Activated CD4-positive, alpha-beta memory T cell treated with anti-CD3 and anti-CD28 coated beads, Interleukin-2, amount 10 ng/mL, durations not matched to agents 7 days and 5 days (primary cell): ENCODE data around the gene RYR3. TPM values are rescaled to one million over a fixed set of nuclear protein-coding genes. Genes with fewer than 3 reads are reported as not detected.

Experiments
- CTCF ChIA-PET: fragments of 350-600 bp; sonication (Branson Sonifier 250); formaldehyde crosslinking; loops from one replicate; lab custom pipeline; 2021; ENCODE audit warnings: antibody characterized with exemption, inconsistent platforms; lab: Charles Lee
- POLR2A ChIA-PET: fragments of 350-600 bp; sonication (Branson Sonifier 250); formaldehyde crosslinking; loops from one replicate; lab custom pipeline; 2021; ENCODE audit warnings: antibody characterized with exemption; lab: Charles Lee
- DNase-seq: peaks from one replicate; pipeline ENCODE4 v3.0.0-alpha.2; 2020
- H3K27ac Mint-ChIP-seq: one replicate; pipeline ENCODE4 v1.8.0; 2021; ENCODE audit warnings: mild to moderate bottlenecking, mixed read lengths
- H3K27me3 Mint-ChIP-seq: one replicate; pipeline ENCODE4 v1.8.0; 2021; ENCODE audit warnings: mixed read lengths
- H3K36me3 Mint-ChIP-seq: one replicate; pipeline ENCODE4 v1.8.0; 2021; ENCODE audit warnings: low read depth, mixed read lengths
- H3K4me1 Mint-ChIP-seq: one replicate; pipeline ENCODE4 v1.8.0; 2021; ENCODE audit warnings: mixed read lengths
- H3K4me3 Mint-ChIP-seq: one replicate; pipeline ENCODE4 v1.8.0; 2021; ENCODE audit warnings: mild to moderate bottlenecking, mixed read lengths
- H3K9me3 Mint-ChIP-seq: one replicate; pipeline ENCODE4 v1.8.0; 2021; ENCODE audit warnings: mixed read lengths
- total RNA-seq, 2 experiments: library from RNA; stranded (reverse); gene quantifications; one replicate each; pipeline ENCODE4 v1.2.3, GENCODE V29; 2021

RYR3 gene
- total RNA-seq, 2 experiments from 2014 or later: not detected

DNA sequence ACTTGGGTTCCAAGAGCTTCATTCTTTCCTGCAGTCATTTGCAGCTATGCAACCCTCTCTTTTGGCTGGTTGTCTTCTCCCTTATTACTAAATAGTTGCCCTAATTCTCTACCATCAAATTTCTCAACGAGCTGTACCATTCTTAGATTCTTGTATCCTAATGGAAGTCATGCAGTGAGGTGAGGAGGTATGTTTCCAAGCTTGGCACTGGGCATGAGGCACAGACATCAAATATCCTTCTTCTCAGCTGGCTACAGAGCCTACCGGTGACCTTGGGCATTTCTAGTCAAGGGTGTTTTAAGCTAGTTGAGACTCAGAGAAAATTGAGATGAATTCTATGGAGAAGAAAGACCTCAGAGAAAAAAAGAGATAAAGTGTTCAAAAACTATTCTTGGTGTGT is 166.1 kb downstream of the RYR3 start:
- Mint-ChIP-seq H3K27me3 (no peaks in the 10 kb centered on the region), H3K4me3 (no peak overlapping the region), H3K27ac (no peak overlapping the region), H3K9me3 (peaks cover 3% of the 10 kb centered on the region), H3K4me1 (no peaks in the 10 kb centered on the region), H3K36me3 (no peaks in the 10 kb centered on the region)
- no peak for DNase-seq
- ChIA-PET POLR2A (no interaction called here), CTCF (no interaction called here)

DNA sequence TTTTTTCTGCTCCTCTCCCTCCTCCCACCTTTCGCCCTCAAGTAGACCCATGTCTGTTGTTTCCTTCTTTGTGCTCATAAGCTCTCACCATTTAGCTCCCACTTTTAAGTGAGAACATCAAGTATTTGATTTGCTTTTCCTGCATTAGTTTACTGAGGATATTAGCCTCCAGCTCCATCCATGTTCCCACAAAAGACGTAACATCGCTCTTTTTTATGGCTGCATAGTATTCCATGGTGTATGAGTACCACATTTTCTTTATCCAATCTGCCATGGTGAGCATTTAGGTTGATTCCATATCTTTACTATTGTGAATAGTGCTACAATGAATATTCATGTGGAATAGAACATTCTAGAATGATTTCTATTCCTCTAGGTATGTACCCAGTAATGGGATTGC is 178.6 kb downstream of the RYR3 start:
- ChIA-PET POLR2A (no interaction called here), CTCF (no interaction called here)
- peaks cover 5% of the 10 kb centered on the region for H3K9me3 Mint-ChIP-seq
- H3K4me1 Mint-ChIP-seq: no peaks in the 10 kb centered on the region
- no peak overlapping the region for H3K4me3 Mint-ChIP-seq
- no peaks in the 10 kb centered on the region for H3K27me3 Mint-ChIP-seq
- no peak overlapping the region for H3K27ac Mint-ChIP-seq
- DNase-seq: no peak
- H3K36me3 Mint-ChIP-seq: no peaks in the 10 kb centered on the region

GRCh38 chr15:33490703-33491102 is 179.9 kb downstream of the RYR3 start:
- no peaks in the 10 kb centered on the region for H3K36me3 Mint-ChIP-seq

GRCh38 chr15:33492434-33493052 is 181.8 kb downstream of the RYR3 start:
- ChIA-PET CTCF (no interaction called here), POLR2A (no interaction called here)
- no peak for DNase-seq
- peaks cover 5% of the 10 kb centered on the region for H3K9me3 Mint-ChIP-seq
- no peaks in the 10 kb centered on the region for H3K36me3 Mint-ChIP-seq
- H3K27ac Mint-ChIP-seq: no peak overlapping the region
- no peaks in the 10 kb centered on the region for H3K27me3 Mint-ChIP-seq
- H3K4me3 Mint-ChIP-seq: no peak overlapping the region
- no peaks in the 10 kb centered on the region for H3K4me1 Mint-ChIP-seq

More at GRCh38 chr15:33490703-33491102, 179.9 kb downstream of the RYR3 start:
- Mint-ChIP-seq H3K27ac (no peak overlapping the region), H3K4me3 (no peak overlapping the region), H3K27me3 (no peaks in the 10 kb centered on the region), H3K4me1 (no peaks in the 10 kb centered on the region), H3K9me3 (peaks cover 5% of the 10 kb centered on the region)
- POLR2A ChIA-PET: no interaction called here
- no peak for DNase-seq
- CTCF ChIA-PET: no interaction called here

DNA sequence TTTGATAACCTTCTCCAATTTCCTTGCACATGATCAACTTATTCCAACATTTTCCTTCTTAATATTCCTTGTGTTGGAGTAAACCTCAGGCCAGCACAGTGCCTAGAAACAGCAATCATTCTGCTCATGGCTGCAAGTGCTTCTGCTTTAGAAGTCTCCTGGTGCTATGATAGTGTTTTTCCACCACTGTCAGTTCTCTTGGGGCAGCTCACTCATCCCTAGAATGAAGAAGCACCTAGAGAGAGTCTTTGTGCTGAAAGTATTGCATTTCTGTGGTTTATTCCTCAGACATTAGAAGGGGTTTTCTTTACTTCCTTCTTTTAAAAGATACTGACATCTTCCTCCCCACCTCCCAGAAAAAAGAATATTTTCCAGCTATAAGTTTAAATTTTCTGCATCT is 183.5 kb downstream of the RYR3 start:
- no peak for DNase-seq
- no peak overlapping the region for H3K27ac Mint-ChIP-seq
- ChIA-PET POLR2A (no interaction called here), CTCF (no interaction called here)
- peaks cover 2% of the 10 kb centered on the region for H3K9me3 Mint-ChIP-seq
- H3K36me3 Mint-ChIP-seq: no peaks in the 10 kb centered on the region
- no peaks in the 10 kb centered on the region for H3K27me3 Mint-ChIP-seq
- H3K4me1 Mint-ChIP-seq: no peaks in the 10 kb centered on the region
- no peak overlapping the region for H3K4me3 Mint-ChIP-seq

GRCh38 chr15:33500432-33501195 is 189.8 kb downstream of the RYR3 start:
- H3K4me1 Mint-ChIP-seq: no peaks in the 10 kb centered on the region
- H3K36me3 Mint-ChIP-seq: no peaks in the 10 kb centered on the region
- H3K27ac Mint-ChIP-seq: no peak overlapping the region
- ChIA-PET CTCF (no interaction called here), POLR2A (no interaction called here)
- no peak overlapping the region for H3K4me3 Mint-ChIP-seq
- no peak for DNase-seq
- no peaks in the 10 kb centered on the region for H3K9me3 Mint-ChIP-seq
- no peaks in the 10 kb centered on the region for H3K27me3 Mint-ChIP-seq

DNA sequence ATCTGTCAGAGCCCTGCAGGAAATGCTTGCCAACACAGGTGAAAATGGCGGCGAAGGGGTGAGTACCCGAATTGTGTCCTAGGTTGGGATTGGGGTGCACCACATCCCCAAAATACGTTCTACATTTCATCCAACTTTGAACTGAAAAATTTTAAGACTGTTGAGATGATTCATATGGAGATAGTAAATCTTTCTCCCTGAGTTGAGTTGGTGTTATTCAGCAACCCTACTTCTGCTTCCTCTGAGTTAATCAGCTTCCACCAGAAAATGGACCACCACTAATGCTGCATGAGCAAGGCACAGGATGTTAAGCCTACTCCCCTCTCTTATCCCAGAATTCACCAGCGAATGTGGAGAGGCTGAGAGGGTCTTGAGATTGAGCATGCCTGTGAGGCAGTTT is 192.9 kb downstream of the RYR3 start:
- no peaks in the 10 kb centered on the region for H3K9me3 Mint-ChIP-seq
- H3K36me3 Mint-ChIP-seq: no peaks in the 10 kb centered on the region
- ChIA-PET POLR2A (no interaction called here), CTCF (no interaction called here)
- no peaks in the 10 kb centered on the region for H3K4me1 Mint-ChIP-seq
- H3K27me3 Mint-ChIP-seq: no peaks in the 10 kb centered on the region
- no peak overlapping the region for H3K4me3 Mint-ChIP-seq
- no peak overlapping the region for H3K27ac Mint-ChIP-seq
- DNase-seq: no peak

DNA sequence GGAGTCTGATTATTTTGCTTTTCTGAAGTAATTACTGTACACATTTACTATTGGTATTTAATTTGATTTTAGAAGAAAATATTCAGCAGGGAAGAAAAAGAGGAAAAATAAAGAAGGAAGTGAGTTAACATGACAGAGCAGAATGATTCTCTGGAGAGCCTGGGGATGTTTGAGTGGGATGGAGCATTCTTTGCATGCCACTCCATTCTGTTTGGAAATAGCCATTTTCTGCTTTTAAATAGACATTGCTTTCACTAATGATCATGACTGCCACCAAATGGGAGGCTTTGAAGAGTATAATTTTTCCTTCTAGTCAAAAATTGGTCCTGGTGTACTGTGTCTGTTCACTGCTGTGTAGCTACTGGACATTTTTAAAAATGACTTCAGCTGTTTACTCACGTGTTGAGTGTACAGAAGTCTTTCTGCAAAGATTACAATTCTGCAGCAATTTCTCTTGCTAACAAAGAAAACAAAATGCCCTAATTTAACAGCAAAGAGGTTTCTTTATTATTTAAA is 196.1 kb downstream of the RYR3 start:
- H3K27me3 Mint-ChIP-seq: peaks cover 1% of the 10 kb centered on the region
- POLR2A ChIA-PET: no interaction called here
- no peak overlapping the region for H3K4me3 Mint-ChIP-seq
- DNase-seq: no peak
- no peak overlapping the region for H3K27ac Mint-ChIP-seq
- H3K4me1 Mint-ChIP-seq: no peaks in the 10 kb centered on the region
- H3K36me3 Mint-ChIP-seq: no peaks in the 10 kb centered on the region
- CTCF ChIA-PET: no interaction called here
- H3K9me3 Mint-ChIP-seq: no peaks in the 10 kb centered on the region

- Mint-ChIP-seq H3K27me3 (peaks cover 1% of the 10 kb centered on the region), H3K27ac (no peak overlapping the region), H3K9me3 (no peaks in the 10 kb centered on the region), H3K4me3 (no peak overlapping the region), H3K36me3 (no peaks in the 10 kb centered on the region), H3K4me1 (no peaks in the 10 kb centered on the region)
- CTCF ChIA-PET: no interaction called here
- POLR2A ChIA-PET: no interaction called here
- DNase-seq: no peak
These were observed 197.9 kb downstream of the RYR3 start for GRCh38 chr15:33508703-33509102.

- H3K27me3 Mint-ChIP-seq: peaks cover 1% of the 10 kb centered on the region
- H3K36me3 Mint-ChIP-seq: no peaks in the 10 kb centered on the region
- no peaks in the 10 kb centered on the region for H3K9me3 Mint-ChIP-seq
- no peak overlapping the region for H3K27ac Mint-ChIP-seq
- DNase-seq: no peak
- H3K4me1 Mint-ChIP-seq: no peaks in the 10 kb centered on the region
- ChIA-PET POLR2A (no interaction called here), CTCF (no interaction called here)
- no peak overlapping the region for H3K4me3 Mint-ChIP-seq
These were observed 204.4 kb downstream of the RYR3 start for GRCh38 chr15:33515121-33515520.

GRCh38 chr15:33516563-33516962 is 205.8 kb downstream of the RYR3 start:
- Mint-ChIP-seq H3K36me3 (no peaks in the 10 kb centered on the region), H3K27ac (no peak overlapping the region), H3K4me3 (no peak overlapping the region), H3K4me1 (no peaks in the 10 kb centered on the region), H3K9me3 (no peaks in the 10 kb centered on the region), H3K27me3 (no peaks in the 10 kb centered on the region)
- ChIA-PET POLR2A (no interaction called here), CTCF (no interaction called here)
- no peak for DNase-seq

GRCh38 chr15:33517944-33518343 is 207.2 kb downstream of the RYR3 start:
- ChIA-PET CTCF (no interaction called here), POLR2A (no interaction called here)
- Mint-ChIP-seq H3K36me3 (no peaks in the 10 kb centered on the region), H3K4me1 (no peaks in the 10 kb centered on the region), H3K27me3 (no peaks in the 10 kb centered on the region), H3K4me3 (no peak overlapping the region), H3K27ac (no peak overlapping the region), H3K9me3 (no peaks in the 10 kb centered on the region)
- DNase-seq: no peak

DNA sequence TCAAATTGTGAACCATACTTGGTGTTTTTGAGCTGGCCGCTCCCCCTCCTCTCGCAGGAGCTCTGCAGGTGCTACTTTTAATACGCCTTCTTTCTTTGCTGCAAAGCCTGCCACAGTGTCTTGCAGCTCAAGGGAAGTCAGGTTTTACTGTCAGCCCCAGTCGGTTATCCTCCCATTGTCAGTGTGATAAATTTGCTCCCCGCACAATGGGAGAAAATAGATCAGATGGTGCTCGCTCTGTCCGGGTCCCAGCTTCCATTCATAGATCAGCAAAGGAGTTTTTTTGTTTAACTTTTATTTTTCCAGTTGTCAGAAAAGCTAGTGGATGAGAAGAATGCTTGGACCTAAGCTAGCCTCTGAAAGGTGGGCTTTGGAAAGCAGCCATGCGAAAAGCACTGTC is 207.7 kb downstream of the RYR3 start:
- Mint-ChIP-seq H3K9me3 (no peaks in the 10 kb centered on the region), H3K4me1 (no peaks in the 10 kb centered on the region), H3K27ac (no peak overlapping the region), H3K36me3 (no peaks in the 10 kb centered on the region), H3K27me3 (no peaks in the 10 kb centered on the region), H3K4me3 (no peak overlapping the region)
- CTCF ChIA-PET: no interaction called here
- POLR2A ChIA-PET: no interaction called here
- DNase-seq: no peak

GRCh38 chr15:33524274-33524673 is 213.5 kb downstream of the RYR3 start:
- Mint-ChIP-seq H3K36me3 (no peaks in the 10 kb centered on the region), H3K4me1 (no peaks in the 10 kb centered on the region), H3K27ac (no peak overlapping the region), H3K9me3 (no peaks in the 10 kb centered on the region), H3K27me3 (no peaks in the 10 kb centered on the region), H3K4me3 (no peak overlapping the region)
- POLR2A ChIA-PET: no interaction called here
- no peak for DNase-seq
- CTCF ChIA-PET: no interaction called here
